Measurements from ENCODE around the gene LRCH1. TPM values are rescaled to one million over a fixed set of nuclear protein-coding genes. Genes with fewer than 3 reads are reported as not detected.
A peak's percentile ranks its signal among the peaks of the same experiment; 100 is the strongest.

The LRCH1 gene
- polyA plus RNA-seq, 1 of the 3 experiments (the other 2 are of a cell fraction): 5.5 TPM

GRCh38 chr13:46687810-46688209, 134.8 kb downstream of the LRCH1 start:
- CTCF ChIA-PET: interaction anchor here (0.6 to 2.0 kb wide), 5 partner anchors 11 to 194 kb away, joined by 3 to 5 read pairs (median 4); no protein-coding TSS in a partner anchor
- POLR2A ChIA-PET: no interaction called here

GRCh38 chr13:46688306-46688705, 135.3 kb downstream of the LRCH1 start:
- no peaks in the 10 kb centered on the region for H4K20me1 ChIP-seq (ENCODE audit: insufficient read depth)
- H2AFZ ChIP-seq (ENCODE audit: low read depth): no peak overlapping the region
- H3K9me2 ChIP-seq: no peaks in the 10 kb centered on the region
- H3K9ac ChIP-seq: no peak overlapping the region
- H3K4me1 ChIP-seq (ENCODE audit: control insufficient read depth in 1 of 2, insufficient read depth in 2 of 2, low read depth in 1 of 2, low read length in 1 of 2): peaks cover 25 to 42% of the 10 kb centered on the region in 2 experiments; a peak in 3 of 4 replicates
- H3K79me2 ChIP-seq (ENCODE audit: insufficient read depth): 0 out of 2 replicates have a peak, but pooled peaks cover 4% of the 10 kb centered on the region
- no peaks in the 10 kb centered on the region for H3K9me3 ChIP-seq
- WGBS (ENCODE audit: low lambda C conversion rate): 94% methylated on average over 1 of the region's 1 CpG
- peaks cover 2 to 28% of the 10 kb centered on the region in 2 experiments for H3K36me3 ChIP-seq (replicated peaks in 1 of 2; ENCODE audit: control insufficient read depth in 1 of 2, insufficient read depth in 2 of 2, low read length in 1 of 2)
- no peak for DNase-seq
- no peak overlapping the region for H3K4me2 ChIP-seq
- no peak overlapping the region for H3K4me3 ChIP-seq (ENCODE audit: low read depth in 2 of 2, low read length in 1 of 2)
- ChIA-PET POLR2A (no interaction called here), CTCF (interaction anchor here (1.5 to 2.0 kb wide), 3 partner anchors 11 to 136 kb away, joined by 4 to 5 read pairs (median 4); no protein-coding TSS in a partner anchor)
- H3F3A ChIP-seq (replicated peaks; ENCODE audit: insufficient read depth): no peaks in the 10 kb centered on the region
- no peak overlapping the region for H3K27ac ChIP-seq (ENCODE audit: low read depth in 2 of 2, low read length in 1 of 2)
- H3K27me3 ChIP-seq (ENCODE audit: insufficient read depth): no peaks in the 10 kb centered on the region
- no peak for TF ChIP-seq NRF1 (IDR thresholded peaks at IDR 0.05; ENCODE audit: low read depth, low read length)
- TF ChIP-seq RFX5 (IDR thresholded peaks at IDR 0.05; ENCODE audit: low read length): no peak
- no peak for TF ChIP-seq NFIC (IDR thresholded peaks at IDR 0.05; ENCODE audit: borderline replicate concordance)
- no peak for TF ChIP-seq EZH2phosphoT487 (IDR thresholded peaks at IDR 0.05; ENCODE audit: borderline replicate concordance, low read depth)
- TF ChIP-seq, protein P1, sequence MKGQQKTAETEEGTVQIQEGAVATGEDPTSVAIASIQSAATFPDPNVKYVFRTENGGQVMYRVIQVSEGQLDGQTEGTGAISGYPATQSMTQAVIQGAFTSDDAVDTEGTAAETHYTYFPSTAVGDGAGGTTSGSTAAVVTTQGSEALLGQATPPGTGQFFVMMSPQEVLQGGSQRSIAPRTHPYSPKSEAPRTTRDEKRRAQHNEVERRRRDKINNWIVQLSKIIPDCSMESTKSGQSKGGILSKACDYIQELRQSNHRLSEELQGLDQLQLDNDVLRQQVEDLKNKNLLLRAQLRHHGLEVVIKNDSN (IDR thresholded peaks at IDR 0.05; ENCODE audit: borderline replicate concordance, low read depth): no peak
- TF ChIP-seq PBX3 (IDR thresholded peaks at IDR 0.05): no peak
- no peak for TF ChIP-seq RXRA (IDR thresholded peaks at IDR 0.05; ENCODE audit: borderline replicate concordance, low read depth)
- no peak for TF ChIP-seq REST (IDR thresholded peaks at IDR 0.05; ENCODE audit: low read depth, low read length)
- no peak for TF ChIP-seq MEF2A (IDR thresholded peaks at IDR 0.05; ENCODE audit: borderline replicate concordance, low read depth)
- TF ChIP-seq CTCF (IDR thresholded peaks at IDR 0.05): no peak

More at GRCh38 chr13:46687810-46688209, 134.8 kb downstream of the LRCH1 start:
- H3K27ac ChIP-seq (ENCODE audit: low read depth in 2 of 2, low read length in 1 of 2): no peak overlapping the region
- H3K4me1 ChIP-seq (ENCODE audit: control insufficient read depth in 1 of 2, insufficient read depth in 2 of 2, low read depth in 1 of 2, low read length in 1 of 2): peaks cover 30 to 47% of the 10 kb centered on the region in 2 experiments; a peak in 3 of 4 replicates
- peaks cover 2 to 24% of the 10 kb centered on the region in 2 experiments for H3K36me3 ChIP-seq (replicated peaks in 1 of 2; ENCODE audit: control insufficient read depth in 1 of 2, insufficient read depth in 2 of 2, low read length in 1 of 2)
- H3K9ac ChIP-seq: no peak overlapping the region
- no peaks in the 10 kb centered on the region for H3F3A ChIP-seq (replicated peaks; ENCODE audit: insufficient read depth)
- 0 out of 2 replicates have a peak, but pooled peaks cover 4% of the 10 kb centered on the region for H3K79me2 ChIP-seq (ENCODE audit: insufficient read depth)
- H3K27me3 ChIP-seq (ENCODE audit: insufficient read depth): no peaks in the 10 kb centered on the region
- DNase-seq: no peak
- H3K9me2 ChIP-seq: no peaks in the 10 kb centered on the region
- H4K20me1 ChIP-seq (ENCODE audit: insufficient read depth): no peaks in the 10 kb centered on the region
- no peak for TF ChIP-seq GATA2 (CRISPR knock-in tag; IDR thresholded peaks at IDR 0.05)
- no peak for TF ChIP-seq CHD2 (IDR thresholded peaks at IDR 0.05; ENCODE audit: low read length, partially characterized antibody)
- TF ChIP-seq GABPA (IDR thresholded peaks at IDR 0.05; ENCODE audit: low read depth): no peak
- TF ChIP-seq FOSL2 (IDR thresholded peaks at IDR 0.05; ENCODE audit: borderline replicate concordance, low read depth): peak; percentile 48; the same call in 1 of the 2 replicates
- no peak for TF ChIP-seq NFIC (IDR thresholded peaks at IDR 0.05; ENCODE audit: borderline replicate concordance)
- TF ChIP-seq USF2 (IDR thresholded peaks at IDR 0.05; ENCODE audit: borderline replicate concordance, low read depth, low read length): no peak
- no peak for TF ChIP-seq MXI1 (IDR thresholded peaks at IDR 0.05; ENCODE audit: low read depth, low read length)
- peak; percentile 73 for TF ChIP-seq MAX (IDR thresholded peaks at IDR 0.05; ENCODE audit: low read depth)
- no peak for TF ChIP-seq FOXM1 (IDR thresholded peaks at IDR 0.05; ENCODE audit: low read depth)
- TF ChIP-seq JUND (IDR thresholded peaks at IDR 0.05): 0 out of 2 replicates have a peak, but pooled peaks have one; percentile 6
- no peak for TF ChIP-seq YY1 (IDR thresholded peaks at IDR 0.05; ENCODE audit: low read depth)
- no peak for TF ChIP-seq RCOR1 (IDR thresholded peaks at IDR 0.05; ENCODE audit: low read length)
- TF ChIP-seq RXRA (IDR thresholded peaks at IDR 0.05; ENCODE audit: borderline replicate concordance, low read depth): no peak
- no peak overlapping the region for H3K4me2 ChIP-seq
- no peak overlapping the region for H3K4me3 ChIP-seq (ENCODE audit: low read depth in 2 of 2, low read length in 1 of 2)
- 15% methylated on average over 1 of the region's 1 CpG for WGBS (ENCODE audit: low lambda C conversion rate)
- no peaks in the 10 kb centered on the region for H3K9me3 ChIP-seq
- H2AFZ ChIP-seq (ENCODE audit: low read depth): no peak overlapping the region

All from SK-N-SH (cell line).